ENCODE measurements around the gene TBC1D4. TPM values are rescaled to one million over a fixed set of nuclear protein-coding genes. Genes with fewer than 3 reads are reported as not detected.

Gene TBC1D4
- polyA plus RNA-seq, 1 of the 3 experiments (the other 2 are of a cell fraction), result 8.8 TPM

GRCh38 chr13:75505327-75505726, 23.4 kb upstream of the TBC1D4 start (continued):
- no peak for TF ChIP-seq REST (IDR thresholded peaks at IDR 0.05; ENCODE audit: low read depth, low read length)

- no peak overlapping the region for H3K27ac ChIP-seq (ENCODE audit: low read depth in 2 of 2, low read length in 1 of 2)
- no peak overlapping the region for H3K4me3 ChIP-seq (ENCODE audit: low read depth in 2 of 2, low read length in 1 of 2)
- H4K20me1 ChIP-seq (ENCODE audit: insufficient read depth), result no peaks in the 10 kb centered on the region
- H3K9me2 ChIP-seq, result no peaks in the 10 kb centered on the region
- ChIA-PET POLR2A (no interaction called here), CTCF (interaction anchor here (1.2 kb wide), 1 partner anchor 14 kb away, joined by 3 read pairs; no protein-coding TSS in a partner anchor)
- H3K27me3 ChIP-seq (ENCODE audit: insufficient read depth), result no peaks in the 10 kb centered on the region
- no peak overlapping the region for H2AFZ ChIP-seq (ENCODE audit: low read depth)
- H3K4me1 ChIP-seq (ENCODE audit: control insufficient read depth in 1 of 2, insufficient read depth in 2 of 2, low read depth in 1 of 2, low read length in 1 of 2), result no peaks in the 10 kb centered on the region
- no peak for DNase-seq
- peaks cover 15% of the 10 kb centered on the region for H3F3A ChIP-seq (replicated peaks; ENCODE audit: insufficient read depth)
- no peak overlapping the region for H3K9ac ChIP-seq
- 44% methylated on average over 5 of the region's 5 CpGs for WGBS (ENCODE audit: low lambda C conversion rate)
- TF ChIP-seq PBX3 (IDR thresholded peaks at IDR 0.05) (peak; percentile 34), EP300 (IDR thresholded peaks at IDR 0.05; ENCODE audit: borderline replicate concordance in 1 of 2, low read depth in 1 of 2, low read length in 1 of 2) (0 out of 4 replicates have a peak, but pooled peaks of 1 of the 2 experiments have one; percentile 22), NFIC (IDR thresholded peaks at IDR 0.05; ENCODE audit: borderline replicate concordance) (peak; percentile 16; the same call in 1 of the 2 replicates), TCF12 (IDR thresholded peaks at IDR 0.05) (peak; percentile 41), USF1 (IDR thresholded peaks at IDR 0.05; ENCODE audit: borderline replicate concordance, low read depth) (no peak), JUND (IDR thresholded peaks at IDR 0.05) (0 out of 2 replicates have a peak, but pooled peaks have one; percentile 14), MXI1 (IDR thresholded peaks at IDR 0.05; ENCODE audit: low read depth, low read length) (no peak)
- H3K9me3 ChIP-seq, result no peaks in the 10 kb centered on the region
- no peak overlapping the region for H3K4me2 ChIP-seq
- no peaks in the 10 kb centered on the region for H3K36me3 ChIP-seq (replicated peaks in 1 of 2; ENCODE audit: control insufficient read depth in 1 of 2, insufficient read depth in 2 of 2, low read length in 1 of 2)
- no peaks in the 10 kb centered on the region for H3K79me2 ChIP-seq (ENCODE audit: insufficient read depth)
Measured at GRCh38 chr13:75495938-75496337, 14.0 kb upstream of the TBC1D4 start.

GRCh38 chr13:75494491-75494890, 12.5 kb upstream of the TBC1D4 start:
- CTCF ChIA-PET, result interaction anchor here (0.8 to 1.4 kb wide), 2 partner anchors 12 to 13 kb away, joined by 3 to 5 read pairs; partner anchors contain the start of gene TBC1D4
- no peak overlapping the region for H2AFZ ChIP-seq (ENCODE audit: low read depth)
- POLR2A ChIA-PET, result no interaction called here

More at GRCh38 chr13:75494491-75494890, 12.5 kb upstream of the TBC1D4 start:
- no peaks in the 10 kb centered on the region for H3K9me3 ChIP-seq
- H3K27me3 ChIP-seq (ENCODE audit: insufficient read depth), result no peaks in the 10 kb centered on the region
- peaks cover 15% of the 10 kb centered on the region for H3F3A ChIP-seq (replicated peaks; ENCODE audit: insufficient read depth)
- no peak for TF ChIP-seq ELF1 (IDR thresholded peaks at IDR 0.05)
- peak; percentile 17; the same call in 1 of the 2 replicates for TF ChIP-seq NFIC (IDR thresholded peaks at IDR 0.05; ENCODE audit: borderline replicate concordance)
- TF ChIP-seq JUND (IDR thresholded peaks at IDR 0.05), result peak; percentile 60
- TF ChIP-seq MEF2A (IDR thresholded peaks at IDR 0.05; ENCODE audit: borderline replicate concordance, low read depth), result no peak
- no peak for TF ChIP-seq MXI1 (IDR thresholded peaks at IDR 0.05; ENCODE audit: low read depth, low read length)
- peak in 1 of 2 experiments; percentile 16; a peak in 1 of 4 replicates for TF ChIP-seq EP300 (IDR thresholded peaks at IDR 0.05; ENCODE audit: borderline replicate concordance in 1 of 2, low read depth in 1 of 2, low read length in 1 of 2)
- no peak for TF ChIP-seq ZBTB33 (IDR thresholded peaks at IDR 0.05; ENCODE audit: borderline replicate concordance, low read depth)
- peak; percentile 67 for TF ChIP-seq PBX3 (IDR thresholded peaks at IDR 0.05)
- TF ChIP-seq CHD2 (IDR thresholded peaks at IDR 0.05; ENCODE audit: low read length, partially characterized antibody), result no peak
- TF ChIP-seq TCF12 (IDR thresholded peaks at IDR 0.05), result peak; percentile 62
- peak; percentile 54; the same call in 1 of the 2 replicates for TF ChIP-seq FOSL2 (IDR thresholded peaks at IDR 0.05; ENCODE audit: borderline replicate concordance, low read depth)
- TF ChIP-seq USF1 (IDR thresholded peaks at IDR 0.05; ENCODE audit: borderline replicate concordance, low read depth), result no peak
- no peaks in the 10 kb centered on the region; a peak in 1 of 4 replicates for H3K4me1 ChIP-seq (ENCODE audit: control insufficient read depth in 1 of 2, insufficient read depth in 2 of 2, low read depth in 1 of 2, low read length in 1 of 2)
- WGBS (ENCODE audit: low lambda C conversion rate), result 52% methylated on average over 1 of the region's 1 CpG
- H3K9ac ChIP-seq, result no peak overlapping the region
- H3K4me2 ChIP-seq, result peak overlapping the region; percentile 5; the same call in 1 of the 2 replicates
- peak overlapping the region in 1 of 2 experiments; percentile 14; a peak in 1 of 4 replicates for H3K27ac ChIP-seq (ENCODE audit: low read depth in 2 of 2, low read length in 1 of 2)
- H3K79me2 ChIP-seq (ENCODE audit: insufficient read depth), result no peaks in the 10 kb centered on the region
- no peaks in the 10 kb centered on the region for H4K20me1 ChIP-seq (ENCODE audit: insufficient read depth)
- H3K36me3 ChIP-seq (replicated peaks in 1 of 2; ENCODE audit: control insufficient read depth in 1 of 2, insufficient read depth in 2 of 2, low read length in 1 of 2), result no peaks in the 10 kb centered on the region
- no peak overlapping the region for H3K4me3 ChIP-seq (ENCODE audit: low read depth in 2 of 2, low read length in 1 of 2)
- no peak for DNase-seq
- H3K9me2 ChIP-seq, result no peaks in the 10 kb centered on the region

All from SK-N-SH (cell line).